IMR-90 (cell line): ENCODE results near the gene PTGDR. TPM values are rescaled to one million over a fixed set of nuclear protein-coding genes. Genes with fewer than 3 reads are reported as not detected.

Experiments
- ATAC-seq: fragments of 200-7000 bp; cut with Tn5 transposase; 2 replicates; pipeline ENCODE4 v1.9.1; 2020; ENCODE audit warnings: low read depth, mild to moderate bottlenecking, moderate library complexity
- BruUV-seq: library from RNA; stranded (reverse); fragments of 400-500 nt; replicated peaks from 2 replicates; lab custom pipeline; 2021; lab: Mats Ljungman, UMichigan
- CTCF ChIA-PET: fragments of 300-600 bp; formaldehyde crosslinking; extraction: SDS; loops from one replicate; lab custom pipeline; 2021; ENCODE audit warnings: antibody characterized with exemption; lab: Yijun Ruan, JAX
- POLR2A ChIA-PET: fragments of 300-600 bp; sonication (Branson Sonifier 250); formaldehyde crosslinking; loops from one replicate; lab custom pipeline; 2022; ENCODE audit warnings: antibody characterized with exemption; ENCODE audit not compliant: unreplicated experiment; lab: Charles Lee
- DNase-seq: peaks from one replicate; pipeline ENCODE4 v3.0.0; 2013
- H2AFZ ChIP-seq: replicated peaks from 2 replicates; pipeline ENCODE3; 2013; ENCODE audit warnings: low read length, mild to moderate bottlenecking; ENCODE audit not compliant: poor library complexity
- H2AK5ac ChIP-seq: 2 replicates; pipeline ENCODE4 v1.6.1; 2013; ENCODE audit warnings: low read depth, low read length, inconsistent platforms
- H2AK9ac ChIP-seq: replicated peaks from 2 replicates; pipeline ENCODE3; 2013; ENCODE audit warnings: mild to moderate bottlenecking, low read depth, low read length, moderate library complexity; ENCODE audit not compliant: poor library complexity
- H2BK120ac ChIP-seq: 2 replicates; pipeline ENCODE4 v1.6.1; 2013; ENCODE audit warnings: low read depth, low read length, inconsistent platforms
- H2BK15ac ChIP-seq: 3 replicates; pipeline ENCODE4 v1.6.1; 2013; ENCODE audit warnings: low read depth, low read length, inconsistent platforms
- H2BK20ac ChIP-seq: 2 replicates; pipeline ENCODE4 v1.6.1; 2013; ENCODE audit warnings: low read depth, mild to moderate bottlenecking, inconsistent platforms, low read length, moderate library complexity
- H2BK5ac ChIP-seq: 2 replicates; pipeline ENCODE4 v1.6.1; 2013; ENCODE audit warnings: mild to moderate bottlenecking, low read depth, low read length, inconsistent platforms; ENCODE audit not compliant: poor library complexity, severe bottlenecking
- H3K14ac ChIP-seq: replicated peaks from 2 replicates; pipeline ENCODE4 v1.6.1; 2013; ENCODE audit warnings: low read depth, low read length, inconsistent platforms
- H3K18ac ChIP-seq: 2 replicates; pipeline ENCODE4 v1.6.1; 2013; ENCODE audit warnings: low read depth, low read length, control low read depth
- H3K23ac ChIP-seq: 2 replicates; pipeline ENCODE4 v1.6.1; 2013; ENCODE audit warnings: low read depth, low read length, inconsistent platforms
- H3K27ac ChIP-seq: 2 replicates; pipeline ENCODE4 v1.5.1; 2013; ENCODE audit warnings: mild to moderate bottlenecking, control low read depth, low read length; ENCODE audit not compliant: insufficient read depth
- H3K27me3 ChIP-seq: 2 replicates; pipeline ENCODE4 v1.6.1; 2013; ENCODE audit warnings: low read length; ENCODE audit not compliant: control insufficient read depth, insufficient read depth
- H3K36me3 ChIP-seq: 2 replicates; pipeline ENCODE4 v1.6.1; 2013; ENCODE audit warnings: low read length, mixed read lengths; ENCODE audit not compliant: control insufficient read depth, insufficient read depth
- H3K4ac ChIP-seq: 2 replicates; pipeline ENCODE4 v1.6.1; 2013; ENCODE audit warnings: low read depth, low read length, inconsistent platforms
- H3K4me1 ChIP-seq: 2 replicates; pipeline ENCODE4 v1.6.1; 2013; ENCODE audit warnings: low read length, mixed read lengths; ENCODE audit not compliant: control insufficient read depth, insufficient read depth
- H3K4me2 ChIP-seq: 2 replicates; pipeline ENCODE4 v1.6.1; 2013; ENCODE audit warnings: low read depth, mild to moderate bottlenecking, control low read depth, low read length, moderate library complexity
- H3K4me3 ChIP-seq: 2 replicates; pipeline ENCODE4 v1.5.1; 2013; ENCODE audit warnings: low read depth, mild to moderate bottlenecking, control low read depth, low read length, moderate library complexity; ENCODE audit not compliant: insufficient read depth
- H3K56ac ChIP-seq: 2 replicates; pipeline ENCODE4 v1.6.1; 2013; ENCODE audit warnings: low read length, inconsistent platforms; ENCODE audit not compliant: insufficient read depth; ENCODE audit errors: extremely low read depth
- H3K79me1 ChIP-seq, 2 experiments: 2 replicates each; pipeline ENCODE4 v1.6.1; 2013; ENCODE audit warnings: low read length in 2 of 2, inconsistent platforms in 1 of 2, low read depth in 1 of 2
- H3K9ac ChIP-seq: 2 replicates; pipeline ENCODE4 v1.6.1; 2013; ENCODE audit warnings: low read depth, low read length, control low read depth
- H3K9me1 ChIP-seq: 2 replicates; pipeline ENCODE4 v1.6.1; 2013; ENCODE audit warnings: low read length, inconsistent platforms; ENCODE audit not compliant: insufficient read depth
- H3K9me3 ChIP-seq: 2 replicates; pipeline ENCODE4 v1.6.1; 2013; ENCODE audit warnings: low read length; ENCODE audit not compliant: control insufficient read depth, insufficient read depth
- H4K20me1 ChIP-seq: 2 replicates; pipeline ENCODE4 v1.6.1; 2013; ENCODE audit warnings: low read length, inconsistent platforms; ENCODE audit not compliant: insufficient read depth
- H4K5ac ChIP-seq: 2 replicates; pipeline ENCODE4 v1.6.1; 2013; ENCODE audit warnings: mild to moderate bottlenecking, low read depth, low read length, control low read depth
- H4K8ac ChIP-seq, 2 experiments: 2 replicates each; pipeline ENCODE4 v1.6.1; 2013; ENCODE audit warnings: low read depth in 2 of 2, low read length in 2 of 2, control low read depth in 1 of 2, inconsistent platforms in 1 of 2
- H4K91ac ChIP-seq: 2 replicates; pipeline ENCODE4 v1.6.1; 2013; ENCODE audit warnings: low read depth, low read length, inconsistent platforms; ENCODE audit not compliant: insufficient read depth
- CHD1 ChIP-seq: IDR thresholded peaks from 2 replicates; pipeline ENCODE4 v1.6.1; 2012; ENCODE audit warnings: low read depth, low read length, improper control_type of control experiment
- FOS ChIP-seq: fragments of 150-350 bp; IDR thresholded peaks from 2 replicates; pipeline ENCODE4 v1.6.1; 2016; ENCODE audit warnings: low read depth, low read length
- RAD21 ChIP-seq: IDR thresholded peaks from 2 replicates; pipeline ENCODE4 v1.6.1; 2012; ENCODE audit warnings: low read length, improper control_type of control experiment
- WGBS, 2 experiments: methylation state at CpG; one replicate each; pipeline versions ENCODE4 v1.1.5 to v1.1.7; 2013; ENCODE audit warnings: missing lambda C conversion rate in 2 of 2; ENCODE audit not compliant: insufficient read length in 1 of 2; ENCODE audit errors: extremely low coverage in 2 of 2; 5-methylcytosine and 5-hydroxymethylcytosine counted together
- dilution Hi-C: fragments of 300-500 bp; cut with HindIII; formaldehyde crosslinking; loops from one replicate; pipeline ENCODE4 v1.14.3; 2018; ENCODE audit warnings: low sequenced_read_pairs; ENCODE audit not compliant: unreplicated experiment
- in situ Hi-C: fragments of 300-500 bp; cut with MboI; formaldehyde crosslinking; loops from 3 replicates; pipeline ENCODE4 v1.14.3; 2019; ENCODE audit warnings: low sequenced_read_pairs, inconsistent platforms, mixed read lengths
- intact Hi-C: fragments of 100-400 bp; cut with micrococcal nuclease; formaldehyde crosslinking; loops from 2 replicates; pipeline ENCODE4 v1.10.0; 2022
- polyA plus RNA-seq, 3 experiments: library from polyadenylated mRNA; depleted of rRNA; stranded (reverse); fragments of >200 nt; gene quantifications; 2 replicates each; pipeline ENCODE4 v1.2.3, GENCODE V29; 2012; ENCODE audit warnings: low replicate concordance in 1 of 3
- total RNA-seq: library from RNA; depleted of rRNA; stranded (reverse); fragments of >200 nt; gene quantifications from 2 replicates; pipeline ENCODE4 v1.2.3, GENCODE V29; 2012

The PTGDR gene
- total and polyA plus RNA-seq, 2 of the 4 experiments (the other 2 are of a cell fraction), result not detected

DNA sequence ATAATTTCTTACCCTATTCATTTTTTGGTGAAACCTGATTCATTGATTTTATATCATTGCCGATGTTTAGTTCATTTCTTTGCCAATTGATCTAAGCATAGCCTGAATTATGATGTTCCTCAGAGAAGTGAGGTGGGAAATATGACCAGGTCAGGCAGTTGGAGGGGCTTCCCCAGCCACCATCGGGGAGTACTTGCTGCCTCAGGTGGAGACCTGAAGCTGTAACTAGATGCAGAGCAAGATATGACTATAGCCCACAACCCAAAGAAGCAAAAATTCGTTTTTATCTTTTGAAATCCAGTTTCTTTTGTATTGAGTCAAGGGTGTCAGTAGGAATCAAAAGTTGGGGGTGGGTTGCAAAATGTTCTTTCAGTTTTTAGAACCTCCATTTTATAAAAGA, 7.9 kb downstream of the PTGDR start:
- ATAC-seq, result no peak
- TF ChIP-seq RAD21, result no peak
- TF ChIP-seq CHD1, result no peak
- TF ChIP-seq FOS, result no peak
- ChIA-PET CTCF (no interaction called here), POLR2A (no interaction called here)
- intact Hi-C loops, result no loop called here
- no peak overlapping the region for H4K5ac ChIP-seq
- H4K20me1 ChIP-seq, result no peaks in the 10 kb centered on the region
- H4K8ac ChIP-seq, result no peak overlapping the region
- H3K27me3 ChIP-seq, result peaks cover 3% of the 10 kb centered on the region
- no peaks in the 10 kb centered on the region for H3K9me1 ChIP-seq
- no peak overlapping the region for H2BK5ac ChIP-seq
- H3K4me1 ChIP-seq, result no peaks in the 10 kb centered on the region
- no peak overlapping the region for H3K14ac ChIP-seq
- in situ Hi-C loops, result no loop called here
- H4K91ac ChIP-seq, result no peak overlapping the region
- H2BK120ac ChIP-seq, result no peak overlapping the region
- no CpG with 5 or more reads among the region's 3 CpGs for WGBS, 2 experiments
- H2AFZ ChIP-seq, result no peak overlapping the region
- no peaks in the 10 kb centered on the region for H3K9me3 ChIP-seq
- no peaks in the 10 kb centered on the region for H3K79me1 ChIP-seq
- no TSS peak for BruUV-seq
- no peak overlapping the region for H3K4me3 ChIP-seq
- DNase-seq, result no peak
- no peak overlapping the region for H2AK9ac ChIP-seq
- dilution Hi-C loops, result no loop called here
- no peak overlapping the region for H2AK5ac ChIP-seq
- no peak overlapping the region for H3K23ac ChIP-seq
- H3K18ac ChIP-seq, result no peak overlapping the region
- H3K4ac ChIP-seq, result no peak overlapping the region
- H3K9ac ChIP-seq, result no peak overlapping the region
- H2BK15ac ChIP-seq, result no peak overlapping the region
- no peak overlapping the region for H3K27ac ChIP-seq
- no peak overlapping the region for H2BK20ac ChIP-seq
- H3K56ac ChIP-seq, result no peak overlapping the region
- H3K36me3 ChIP-seq, result no peaks in the 10 kb centered on the region
- H3K4me2 ChIP-seq, result no peak overlapping the region
